OCI-LY1 (cell line): ENCODE measurements around the gene SEPHS1.

ENCODE experiments used
- CTCF ChIP-seq: fragments of 200-600 bp; sonication (generic), shearing (Covaris generic); IDR thresholded peaks from 2 replicates; pipeline ENCODE4 v1.5.1; 2017; ENCODE audit warnings: mild to moderate bottlenecking, antibody characterized with exemption, low read length, moderate library complexity, mixed read lengths
- EZH2 ChIP-seq: fragments of 200-600 bp; sonication (generic), shearing (Covaris generic); IDR thresholded peaks from 2 replicates; pipeline ENCODE4 v1.8.0; 2017; ENCODE audit warnings: borderline replicate concordance, mixed run types, mild to moderate bottlenecking, antibody characterized with exemption, low read length, moderate library complexity, mixed read lengths

- TF ChIP-seq CTCF (no peak), EZH2 (no peak)
Measured at GRCh38 chr10:13360587-13360986, 12.5 kb upstream of the SEPHS1 start.
